NCI-H1694 (cell line): Measurements from ENCODE around the gene LMOD2.
"Not testable (repeated sequence)": the region's sequence is repeated elsewhere in the genome, so short reads cannot be mapped to it uniquely, and the experiment has no call there.

Source experiments
- DNase-seq: peaks from one replicate; lab custom pipeline; 2025; lab: John Stamatoyannopoulos, UW

Gene LMOD2

GRCh38 chr7:123655614-123656013, at the start of gene LMOD2:
TSS of gene LMOD2 (plus strand) at chr7:123655866. CDS start at chr7:123655964, 98 bp downstream.
- no peak for DNase-seq

GRCh38 chr7:123607423-123607975, 48.2 kb upstream of the LMOD2 start:
- no peak for DNase-seq

- no peak for DNase-seq
Measured at GRCh38 chr7:123608991-123609882, 46.4 kb upstream of the LMOD2 start.

- no peak for DNase-seq
Measured at GRCh38 chr7:123609883-123610239, 45.8 kb upstream of the LMOD2 start.

GRCh38 chr7:123612024-123612423, 43.6 kb upstream of the LMOD2 start:
- no peak for DNase-seq

- no peak for DNase-seq
Measured at GRCh38 chr7:123615344-123615743, 40.3 kb upstream of the LMOD2 start.

GRCh38 chr7:123616223-123616622, 39.4 kb upstream of the LMOD2 start:
- no peak for DNase-seq

- DNase-seq = no peak
Measured at GRCh38 chr7:123621707-123622106, 34.0 kb upstream of the LMOD2 start.

- peak; percentile 50 for DNase-seq
Measured at GRCh38 chr7:123622660-123623386, 32.8 kb upstream of the LMOD2 start.

- DNase-seq = no peak
Measured at GRCh38 chr7:123624527-123625183, 31.0 kb upstream of the LMOD2 start.

GRCh38 chr7:123625254-123625653, 30.4 kb upstream of the LMOD2 start:
- no peak for DNase-seq

- DNase-seq = no peak
Measured at GRCh38 chr7:123627851-123628250, 27.8 kb upstream of the LMOD2 start.

- no peak for DNase-seq
Measured at GRCh38 chr7:123628829-123629228, 26.8 kb upstream of the LMOD2 start.

GRCh38 chr7:123629281-123629680, 26.4 kb upstream of the LMOD2 start:
- no peak for DNase-seq

GRCh38 chr7:123632808-123633207, 22.9 kb upstream of the LMOD2 start:
- no peak for DNase-seq

GRCh38 chr7:123633553-123633952, 22.1 kb upstream of the LMOD2 start:
- DNase-seq = no peak

GRCh38 chr7:123634011-123634573, 21.6 kb upstream of the LMOD2 start:
- not testable (repeated sequence) for DNase-seq

GRCh38 chr7:123635551-123636359, 19.9 kb upstream of the LMOD2 start:
- DNase-seq = peak; percentile 5

- DNase-seq = no peak
Measured at GRCh38 chr7:123637203-123637602, 18.5 kb upstream of the LMOD2 start.

GRCh38 chr7:123637878-123638277, 17.8 kb upstream of the LMOD2 start:
- no peak for DNase-seq

- DNase-seq = no peak
Measured at GRCh38 chr7:123639631-123640030, 16.0 kb upstream of the LMOD2 start.
